Measurements from ENCODE around the gene ALOX5. TPM values are rescaled to one million over a fixed set of nuclear protein-coding genes. Genes with fewer than 3 reads are reported as not detected.

ALOX5 gene
- total and polyA plus RNA-seq, 2 experiments from 2014 or later: 3.7 to 5.4 TPM

GRCh38 chr10:45409782-45410181 is 35.8 kb downstream of the ALOX5 start (continued):
- no peak for TF ChIP-seq REST (IDR thresholded peaks at IDR 0.05; ENCODE audit: unreplicated experiment)

- no peak for ATAC-seq
- Mint-ChIP-seq H3K27me3 (ENCODE audit: insufficient read depth, low read depth, poor library complexity) (peaks cover 2% of the 10 kb centered on the region), H3K27ac (no peak overlapping the region), H3K4me3 (no peak overlapping the region), H3K4me1 (peaks cover 38% of the 10 kb centered on the region), H3K9me3 (peaks cover 14% of the 10 kb centered on the region), H3K36me3 (ENCODE audit: low read depth) (peaks cover 3% of the 10 kb centered on the region; the same call in 1 of the 3 replicates)
- H3F3A ChIP-seq (replicated peaks; ENCODE audit: low read depth): no peaks in the 10 kb centered on the region
- H3K9me2 ChIP-seq (ENCODE audit: insufficient read depth): peaks cover 3% of the 10 kb centered on the region
- no peak for DNase-seq (ENCODE audit: low spot score)
- H3K27ac ChIP-seq (ENCODE audit: low read depth): no peak overlapping the region
- H3K27me3 ChIP-seq (ENCODE audit: insufficient read depth): no peaks in the 10 kb centered on the region
- TF ChIP-seq CTCF (conservative IDR thresholded peaks at IDR 0.05; ENCODE audit: low read depth in 2 of 2): no peak
- no peak for TF ChIP-seq JUNB (IDR thresholded peaks at IDR 0.05; ENCODE audit: unreplicated experiment)
- TF ChIP-seq CREB1 (CRISPR knock-in tag; IDR thresholded peaks at IDR 0.05; ENCODE audit: low read depth): no peak
- TF ChIP-seq POLR2AphosphoS5 (IDR thresholded peaks at IDR 0.05; ENCODE audit: low read depth): no peak
- TF ChIP-seq EZH2 (IDR thresholded peaks at IDR 0.05; ENCODE audit: low read depth, unreplicated experiment): no peak
- no peak for TF ChIP-seq ZNF114 (CRISPR knock-in tag; IDR thresholded peaks at IDR 0.05)
- no peak overlapping the region for H2AFZ ChIP-seq
- no peak overlapping the region for H3K4me3 ChIP-seq
- no peak overlapping the region for H3K4me2 ChIP-seq
- no peaks in the 10 kb centered on the region for H3K36me3 ChIP-seq (ENCODE audit: insufficient read depth)
- no peaks in the 10 kb centered on the region for H4K20me1 ChIP-seq (replicated peaks; ENCODE audit: insufficient read depth)
- H3K4me1 ChIP-seq (ENCODE audit: insufficient read depth): peaks cover 20% of the 10 kb centered on the region
- no peaks in the 10 kb centered on the region for H3K79me2 ChIP-seq (replicated peaks; ENCODE audit: insufficient read depth)
Observed at GRCh38 chr10:45410489-45410806, 36.4 kb downstream of the ALOX5 start.

GRCh38 chr10:45410807-45411606 is 37.0 kb downstream of the ALOX5 start:
- peaks cover 14% of the 10 kb centered on the region for H3K9me3 Mint-ChIP-seq
- Histone ChIP-seq H2AFZ (no peak overlapping the region), H3K79me2 (replicated peaks; ENCODE audit: insufficient read depth) (no peaks in the 10 kb centered on the region), H3K27me3 (ENCODE audit: insufficient read depth) (no peaks in the 10 kb centered on the region), H4K20me1 (replicated peaks; ENCODE audit: insufficient read depth) (no peaks in the 10 kb centered on the region), H3F3A (replicated peaks; ENCODE audit: low read depth) (no peaks in the 10 kb centered on the region), H3K36me3 (ENCODE audit: insufficient read depth) (no peaks in the 10 kb centered on the region), H3K4me2 (no peak overlapping the region), H3K4me1 (ENCODE audit: insufficient read depth) (peaks cover 20% of the 10 kb centered on the region), H3K4me3 (no peak overlapping the region), H3K9me2 (ENCODE audit: insufficient read depth) (peaks cover 3% of the 10 kb centered on the region), H3K27ac (ENCODE audit: low read depth) (no peak overlapping the region)
- no peak for DNase-seq (ENCODE audit: low spot score)
- H3K4me1 Mint-ChIP-seq: peaks cover 38% of the 10 kb centered on the region
- H3K36me3 Mint-ChIP-seq (ENCODE audit: low read depth): peaks cover 3% of the 10 kb centered on the region; the same call in 1 of the 3 replicates
- H3K4me3 Mint-ChIP-seq: no peak overlapping the region
- H3K27me3 Mint-ChIP-seq (ENCODE audit: insufficient read depth, low read depth, poor library complexity): peaks cover 2% of the 10 kb centered on the region
- H3K27ac Mint-ChIP-seq: no peak overlapping the region
- no peak for ATAC-seq
- TF ChIP-seq ZNF114 (CRISPR knock-in tag; IDR thresholded peaks at IDR 0.05): no peak
- no peak for TF ChIP-seq EZH2phosphoT487 (IDR thresholded peaks at IDR 0.05; ENCODE audit: unreplicated experiment)
- no peak for TF ChIP-seq JUNB (IDR thresholded peaks at IDR 0.05; ENCODE audit: unreplicated experiment)
- TF ChIP-seq ZNF331 (CRISPR knock-in tag; IDR thresholded peaks at IDR 0.05; ENCODE audit: low read depth): no peak
- TF ChIP-seq EZH2 (IDR thresholded peaks at IDR 0.05; ENCODE audit: low read depth, unreplicated experiment): no peak
- TF ChIP-seq STAT1 (IDR thresholded peaks at IDR 0.05; ENCODE audit: unreplicated experiment): no peak
- no peak for TF ChIP-seq POLR2AphosphoS5 (IDR thresholded peaks at IDR 0.05; ENCODE audit: low read depth)
- no peak for TF ChIP-seq NANOG (IDR thresholded peaks at IDR 0.05; ENCODE audit: borderline replicate concordance)
- TF ChIP-seq CREB1 (CRISPR knock-in tag; IDR thresholded peaks at IDR 0.05; ENCODE audit: low read depth): no peak
- TF ChIP-seq ETS1 (IDR thresholded peaks at IDR 0.05): no peak

Data from GM23338 (cell line).